GM19035 (cell line): ENCODE measurements around the gene PCDHB14.

Source experiments
- ATAC-seq: cut with Tn5 transposase; IDR thresholded peaks from one replicate; pipeline ENCODE4 v1.9.1; 2021; ENCODE audit not compliant: unreplicated experiment

Gene PCDHB14

DNA sequence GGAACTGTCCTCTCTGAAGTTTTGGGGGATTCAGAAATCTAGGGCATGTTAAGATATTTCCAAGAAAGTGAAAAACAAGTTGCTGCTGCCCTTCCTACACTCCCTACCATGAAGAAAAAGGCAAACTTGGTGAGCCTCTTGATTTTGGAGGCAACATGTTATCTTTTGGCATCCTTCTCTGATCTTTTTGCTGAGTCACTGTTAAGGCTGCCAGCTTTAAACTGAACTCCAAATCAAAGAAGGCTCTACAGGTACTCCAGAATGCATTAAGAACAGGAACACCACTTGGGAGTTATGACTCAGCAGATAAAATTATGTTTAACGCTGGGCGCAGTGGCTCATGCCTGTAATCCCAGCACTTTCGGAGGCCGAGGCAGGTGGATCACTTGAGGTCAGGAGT is 46.1 kb downstream of the PCDHB14 start:
- no peak for ATAC-seq

DNA sequence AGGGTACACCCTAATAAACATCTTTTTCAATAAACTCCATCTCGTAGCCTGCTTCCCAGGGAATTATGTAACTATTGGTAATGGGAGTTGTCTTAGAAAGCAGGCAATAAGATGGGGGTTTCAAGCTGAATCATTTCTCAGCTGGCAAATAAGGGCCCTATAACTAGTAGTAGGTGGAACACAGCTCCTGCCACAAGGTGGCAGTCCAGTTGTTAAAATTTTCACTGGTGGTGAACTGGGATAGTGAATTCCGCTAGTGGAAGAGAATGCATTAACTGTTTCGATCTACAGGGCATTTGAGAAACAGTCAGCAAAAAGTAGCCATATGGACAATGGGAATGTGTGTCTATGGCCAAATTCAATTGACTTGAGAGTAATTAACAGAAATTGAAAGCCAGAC is 49.8 kb downstream of the PCDHB14 start:
- ATAC-seq: no peak
